ENCODE data around the gene MTHFR. TPM values are rescaled to one million over a fixed set of nuclear protein-coding genes. Genes with fewer than 3 reads are reported as not detected.

Gene MTHFR
- polyA plus RNA-seq, 1 donor from 2014 or later, result 21.2 TPM

GRCh38 chr1:11746795-11747487 is 58.8 kb downstream of the MTHFR start:
- Histone ChIP-seq H3K4me3 (ENCODE audit: low read length) (no peak overlapping the region), H3K9ac (ENCODE audit: low read length) (no peak overlapping the region), H3K27ac (ENCODE audit: low read length) (no peak overlapping the region), H3F3A (ENCODE audit: insufficient read depth, low read length, poor library complexity, severe bottlenecking) (no peaks in the 10 kb centered on the region), H3K9me3 (ENCODE audit: low read length) (no peaks in the 10 kb centered on the region), H4K20me1 (ENCODE audit: insufficient read depth) (no peaks in the 10 kb centered on the region), H3K4me2 (ENCODE audit: low read length) (no peak overlapping the region), H3K27me3 (ENCODE audit: insufficient read depth, low read depth, low read length) (no peaks in the 10 kb centered on the region), H3K36me3 (ENCODE audit: insufficient read depth, low read length) (no peaks in the 10 kb centered on the region), H3K9me2 (ENCODE audit: insufficient read depth, low read length) (no peaks in the 10 kb centered on the region), H2AFZ (ENCODE audit: low read depth, low read length) (no peak overlapping the region), H3K79me2 (replicated peaks; ENCODE audit: insufficient read depth, low read length) (no peaks in the 10 kb centered on the region)
- TF ChIP-seq POLR2AphosphoS5 (IDR thresholded peaks at IDR 0.05) (no peak), SMC3 (conservative IDR thresholded peaks at IDR 0.05; ENCODE audit: poor library complexity) (no peak), RAD21 (conservative IDR thresholded peaks at IDR 0.05) (no peak), MXI1 (conservative IDR thresholded peaks at IDR 0.05; ENCODE audit: poor library complexity, severe bottlenecking) (no peak)
- TF ChIP-seq, protein P1, sequence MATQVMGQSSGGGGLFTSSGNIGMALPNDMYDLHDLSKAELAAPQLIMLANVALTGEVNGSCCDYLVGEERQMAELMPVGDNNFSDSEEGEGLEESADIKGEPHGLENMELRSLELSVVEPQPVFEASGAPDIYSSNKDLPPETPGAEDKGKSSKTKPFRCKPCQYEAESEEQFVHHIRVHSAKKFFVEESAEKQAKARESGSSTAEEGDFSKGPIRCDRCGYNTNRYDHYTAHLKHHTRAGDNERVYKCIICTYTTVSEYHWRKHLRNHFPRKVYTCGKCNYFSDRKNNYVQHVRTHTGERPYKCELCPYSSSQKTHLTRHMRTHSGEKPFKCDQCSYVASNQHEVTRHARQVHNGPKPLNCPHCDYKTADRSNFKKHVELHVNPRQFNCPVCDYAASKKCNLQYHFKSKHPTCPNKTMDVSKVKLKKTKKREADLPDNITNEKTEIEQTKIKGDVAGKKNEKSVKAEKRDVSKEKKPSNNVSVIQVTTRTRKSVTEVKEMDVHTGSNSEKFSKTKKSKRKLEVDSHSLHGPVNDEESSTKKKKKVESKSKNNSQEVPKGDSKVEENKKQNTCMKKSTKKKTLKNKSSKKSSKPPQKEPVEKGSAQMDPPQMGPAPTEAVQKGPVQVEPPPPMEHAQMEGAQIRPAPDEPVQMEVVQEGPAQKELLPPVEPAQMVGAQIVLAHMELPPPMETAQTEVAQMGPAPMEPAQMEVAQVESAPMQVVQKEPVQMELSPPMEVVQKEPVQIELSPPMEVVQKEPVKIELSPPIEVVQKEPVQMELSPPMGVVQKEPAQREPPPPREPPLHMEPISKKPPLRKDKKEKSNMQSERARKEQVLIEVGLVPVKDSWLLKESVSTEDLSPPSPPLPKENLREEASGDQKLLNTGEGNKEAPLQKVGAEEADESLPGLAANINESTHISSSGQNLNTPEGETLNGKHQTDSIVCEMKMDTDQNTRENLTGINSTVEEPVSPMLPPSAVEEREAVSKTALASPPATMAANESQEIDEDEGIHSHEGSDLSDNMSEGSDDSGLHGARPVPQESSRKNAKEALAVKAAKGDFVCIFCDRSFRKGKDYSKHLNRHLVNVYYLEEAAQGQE (IDR thresholded peaks at IDR 0.05; ENCODE audit: borderline replicate concordance), result no peak

- H3K9me2 ChIP-seq (ENCODE audit: insufficient read depth, low read length), result no peaks in the 10 kb centered on the region
- no peaks in the 10 kb centered on the region for H3F3A ChIP-seq (ENCODE audit: insufficient read depth, low read length, poor library complexity, severe bottlenecking)
- no peak overlapping the region for H3K9ac ChIP-seq (ENCODE audit: low read length)
- H3K27me3 ChIP-seq (ENCODE audit: insufficient read depth, low read depth, low read length), result no peaks in the 10 kb centered on the region
- H3K4me3 ChIP-seq (ENCODE audit: low read length), result no peak overlapping the region
- H3K36me3 ChIP-seq (ENCODE audit: insufficient read depth, low read length), result no peaks in the 10 kb centered on the region
- no peak overlapping the region for H3K4me2 ChIP-seq (ENCODE audit: low read length)
- H2AFZ ChIP-seq (ENCODE audit: low read depth, low read length), result no peak overlapping the region
- no peak overlapping the region for H3K27ac ChIP-seq (ENCODE audit: low read length)
- H3K9me3 ChIP-seq (ENCODE audit: low read length), result no peaks in the 10 kb centered on the region
- H4K20me1 ChIP-seq (ENCODE audit: insufficient read depth), result no peaks in the 10 kb centered on the region
- H3K79me2 ChIP-seq (replicated peaks; ENCODE audit: insufficient read depth, low read length), result no peaks in the 10 kb centered on the region
- no peak for TF ChIP-seq POLR2AphosphoS5 (IDR thresholded peaks at IDR 0.05)
- TF ChIP-seq, protein P1 (IDR thresholded peaks at IDR 0.05; ENCODE audit: borderline replicate concordance), result no peak
- TF ChIP-seq SMC3 (conservative IDR thresholded peaks at IDR 0.05; ENCODE audit: poor library complexity), result no peak
- TF ChIP-seq TAF1 (IDR thresholded peaks at IDR 0.05; ENCODE audit: low read depth), result no peak
- TF ChIP-seq RAD21 (conservative IDR thresholded peaks at IDR 0.05), result no peak
- TF ChIP-seq EZH2 (IDR thresholded peaks at IDR 0.05; ENCODE audit: borderline replicate concordance, insufficient read depth, low read length, poor library complexity, severe bottlenecking), result no peak
- TF ChIP-seq EP300 (conservative IDR thresholded peaks at IDR 0.05; ENCODE audit: poor library complexity, severe bottlenecking), result no peak
- no peak for TF ChIP-seq MXI1 (conservative IDR thresholded peaks at IDR 0.05; ENCODE audit: poor library complexity, severe bottlenecking)
- TF ChIP-seq CTCF (IDR thresholded peaks at IDR 0.05; ENCODE audit: poor library complexity, severe bottlenecking), result no peak
These were observed 59.7 kb downstream of the MTHFR start for GRCh38 chr1:11746092-11746491.

All from neural cell (in vitro differentiated cells).